Liver (tissue), 2 donors: Measurements from ENCODE around the gene RB1.

Experiments
- HNF4A ChIP-seq, 2 donors: conservative IDR thresholded peaks; 2 replicates each; pipeline ENCODE4 v1.6.1; 2016; ENCODE audit warnings: antibody characterized with exemption in 2 of 2, mild to moderate bottlenecking in 2 of 2
- RAD21 ChIP-seq, 2 donors: IDR thresholded peaks; 2 replicates each; pipeline ENCODE4 v1.6.1; 2016; ENCODE audit warnings: antibody characterized with exemption in 2 of 2, mild to moderate bottlenecking in 2 of 2
- TF ChIP-seq, protein P1 (sequence below): IDR thresholded peaks from 2 replicates; pipeline ENCODE4 v1.6.1; 2016; ENCODE audit warnings: antibody characterized with exemption, mild to moderate bottlenecking
- donor health status: healthy.

DNA sequence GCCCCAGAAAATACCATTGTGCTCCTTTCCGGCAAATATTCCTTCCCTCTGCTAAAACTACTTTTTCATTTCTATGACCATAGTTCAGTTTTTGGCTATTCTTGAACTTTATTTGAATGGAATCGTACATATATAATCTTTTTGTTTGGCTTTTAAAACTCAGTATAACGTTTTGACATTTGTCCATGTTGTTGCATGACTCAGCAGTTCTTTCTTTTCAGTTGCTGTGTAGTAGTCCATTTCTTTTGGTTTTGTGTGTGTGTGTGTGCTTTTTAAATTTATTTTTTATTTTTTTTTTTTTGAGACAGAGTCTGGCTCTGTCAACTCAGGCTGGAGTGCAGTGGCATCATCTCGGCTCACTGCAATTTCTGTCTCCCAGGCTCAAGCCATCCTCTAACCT lies 35.5 kb upstream of the RB1 start:
- no peak for TF ChIP-seq RAD21 (IDR thresholded peaks at IDR 0.05)
- TF ChIP-seq, protein P1, sequence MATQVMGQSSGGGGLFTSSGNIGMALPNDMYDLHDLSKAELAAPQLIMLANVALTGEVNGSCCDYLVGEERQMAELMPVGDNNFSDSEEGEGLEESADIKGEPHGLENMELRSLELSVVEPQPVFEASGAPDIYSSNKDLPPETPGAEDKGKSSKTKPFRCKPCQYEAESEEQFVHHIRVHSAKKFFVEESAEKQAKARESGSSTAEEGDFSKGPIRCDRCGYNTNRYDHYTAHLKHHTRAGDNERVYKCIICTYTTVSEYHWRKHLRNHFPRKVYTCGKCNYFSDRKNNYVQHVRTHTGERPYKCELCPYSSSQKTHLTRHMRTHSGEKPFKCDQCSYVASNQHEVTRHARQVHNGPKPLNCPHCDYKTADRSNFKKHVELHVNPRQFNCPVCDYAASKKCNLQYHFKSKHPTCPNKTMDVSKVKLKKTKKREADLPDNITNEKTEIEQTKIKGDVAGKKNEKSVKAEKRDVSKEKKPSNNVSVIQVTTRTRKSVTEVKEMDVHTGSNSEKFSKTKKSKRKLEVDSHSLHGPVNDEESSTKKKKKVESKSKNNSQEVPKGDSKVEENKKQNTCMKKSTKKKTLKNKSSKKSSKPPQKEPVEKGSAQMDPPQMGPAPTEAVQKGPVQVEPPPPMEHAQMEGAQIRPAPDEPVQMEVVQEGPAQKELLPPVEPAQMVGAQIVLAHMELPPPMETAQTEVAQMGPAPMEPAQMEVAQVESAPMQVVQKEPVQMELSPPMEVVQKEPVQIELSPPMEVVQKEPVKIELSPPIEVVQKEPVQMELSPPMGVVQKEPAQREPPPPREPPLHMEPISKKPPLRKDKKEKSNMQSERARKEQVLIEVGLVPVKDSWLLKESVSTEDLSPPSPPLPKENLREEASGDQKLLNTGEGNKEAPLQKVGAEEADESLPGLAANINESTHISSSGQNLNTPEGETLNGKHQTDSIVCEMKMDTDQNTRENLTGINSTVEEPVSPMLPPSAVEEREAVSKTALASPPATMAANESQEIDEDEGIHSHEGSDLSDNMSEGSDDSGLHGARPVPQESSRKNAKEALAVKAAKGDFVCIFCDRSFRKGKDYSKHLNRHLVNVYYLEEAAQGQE, result no peak
- no peak for TF ChIP-seq HNF4A (conservative IDR thresholded peaks at IDR 0.05)
